HepG2 (cell line): ENCODE results near the gene HHIPL2. TPM values are rescaled to one million over a fixed set of nuclear protein-coding genes. Genes with fewer than 3 reads are reported as not detected.

Experiments
- ATAC-seq: fragments of 200-7000 bp; cut with Tn5 transposase; 3 replicates; pipeline ENCODE4 v1.9.1; 2020; ENCODE audit warnings: mild to moderate bottlenecking, moderate library complexity
- BruUV-seq: library from RNA; stranded (reverse); fragments of 400-500 nt; replicated peaks from 2 replicates; lab custom pipeline; 2021; lab: Mats Ljungman, UMichigan
- CTCF ChIA-PET: fragments of 300-600 bp; formaldehyde crosslinking; extraction: SDS; loops from one replicate; lab custom pipeline; 2021; ENCODE audit warnings: low total read pairs, inconsistent platforms, low intra/inter-chr PET ratio; lab: Yijun Ruan, JAX
- POLR2A ChIA-PET: fragments of 350-600 bp; sonication (Branson Sonifier 250); formaldehyde crosslinking; loops from one replicate; lab custom pipeline; 2020; ENCODE audit warnings: antibody characterized with exemption, inconsistent platforms; lab: Yijun Ruan, JAX
- DNase-seq: peaks from one replicate; pipeline ENCODE4 v3.0.0-alpha.2; 2015; ENCODE audit warnings: low spot score
- FAIRE-seq: peaks from 3 replicates; lab custom pipeline; 2011; peaks lifted over from hg19 to GRCh38; lab: Jason Lieb, UNC
- H2AFZ ChIP-seq: one replicate; pipeline ENCODE4 v1.6.1; 2011; ENCODE audit warnings: low read length, inconsistent platforms
- H3K27ac ChIP-seq: fragments of 300-600 bp; 3 replicates; pipeline ENCODE4 v1.8.0; 2011; ENCODE audit warnings: mixed run types, mild to moderate bottlenecking, mixed read lengths, low read length, inconsistent platforms; ENCODE audit not compliant: insufficient read depth; ENCODE audit errors: extremely low read length
- H3K27me3 ChIP-seq, 2 experiments: fragments of 200-600 bp in 1 of 2; 2 replicates in 1 of 2; 3 replicates in 1 of 2; pipeline versions ENCODE4 v1.6.0 to v1.8.0; 2011; ENCODE audit warnings: low read length in 2 of 2, mild to moderate bottlenecking in 2 of 2, moderate library complexity in 2 of 2, inconsistent platforms in 1 of 2; ENCODE audit not compliant: insufficient read depth in 2 of 2, control insufficient read depth in 1 of 2
- H3K36me3 ChIP-seq, 2 experiments: fragments of 200-600 bp in 1 of 2; replicated peaks in 1 of 2; 2 replicates in 1 of 2; 3 replicates in 1 of 2; pipeline versions ENCODE4 v1.5.1 to v1.8.0; 2011; ENCODE audit warnings: low read length in 2 of 2, inconsistent platforms in 1 of 2; ENCODE audit not compliant: insufficient read depth in 2 of 2, control insufficient read depth in 1 of 2
- H3K4me1 ChIP-seq: 2 replicates; pipeline ENCODE4 v1.5.1; 2012; ENCODE audit warnings: low read length, inconsistent platforms; ENCODE audit not compliant: insufficient read depth
- H3K4me2 ChIP-seq: 2 replicates; pipeline ENCODE4 v1.6.0; 2011; ENCODE audit warnings: low read depth, low read length, inconsistent platforms
- H3K4me3 ChIP-seq, 3 experiments: fragments of 200-600 bp in 1 of 3; sonication (generic), shearing (Covaris generic) in 1 of 3; replicated peaks in 1 of 3; 2 replicates each; pipeline ENCODE4 v1.5.1; 2011 to 2016; ENCODE audit warnings: low read length in 3 of 3, inconsistent platforms in 2 of 3, low read depth in 2 of 3, mild to moderate bottlenecking in 2 of 3, control low read depth in 1 of 3, mixed read lengths in 1 of 3; ENCODE audit not compliant: insufficient read depth in 1 of 3
- H3K79me2 ChIP-seq: one replicate; pipeline ENCODE4 v1.6.1; 2011; ENCODE audit warnings: low read length, inconsistent platforms; ENCODE audit not compliant: insufficient read depth
- H3K9ac ChIP-seq: 2 replicates; pipeline ENCODE4 v1.6.0; 2011; ENCODE audit warnings: mild to moderate bottlenecking, low read depth, low read length, inconsistent platforms; ENCODE audit not compliant: insufficient read depth
- H3K9me3 ChIP-seq: 2 replicates; pipeline ENCODE4 v1.5.1; 2012; ENCODE audit warnings: mild to moderate bottlenecking, low read length
- H4K20me1 ChIP-seq: 2 replicates; pipeline ENCODE4 v1.6.0; 2011; ENCODE audit warnings: inconsistent platforms, mild to moderate bottlenecking, low read length, moderate library complexity; ENCODE audit not compliant: insufficient read depth
- CHCHD3 ChIP-seq: sonication (generic); formaldehyde crosslinking; IDR thresholded peaks from 2 replicates; pipeline ENCODE4 v1.8.0; 2022; ENCODE audit warnings: mild to moderate bottlenecking, missing genetic modification reagents, moderate library complexity
- FOXA3 ChIP-seq: IDR thresholded peaks from 2 replicates; pipeline ENCODE4 v1.6.1; 2016; ENCODE audit warnings: missing genetic modification reagents, missing compliant biosample characterization
- HNRNPK ChIP-seq: fragments of 200-400 bp; formaldehyde crosslinking; IDR thresholded peaks from 2 replicates; pipeline ENCODE4 v1.6.1; 2018; ENCODE audit warnings: low read length, low read depth, moderate library complexity, mild to moderate bottlenecking; ENCODE audit not compliant: poor library complexity, severe bottlenecking
- ISL2 ChIP-seq: sonication (generic); formaldehyde crosslinking; IDR thresholded peaks from 2 replicates; pipeline ENCODE4 v1.5.0; 2020; ENCODE audit warnings: missing genetic modification reagents
- MEF2D ChIP-seq: sonication (generic); formaldehyde crosslinking; IDR thresholded peaks from 2 replicates; pipeline ENCODE4 v1.5.1; 2020; ENCODE audit warnings: mild to moderate bottlenecking, missing genetic modification reagents
- ZBTB1 ChIP-seq: sonication (generic); formaldehyde crosslinking; IDR thresholded peaks from 2 replicates; pipeline ENCODE4 v1.4.0; 2020; ENCODE audit warnings: missing genetic modification reagents, borderline replicate concordance
- ZNF207 ChIP-seq: fragments of 450-650 bp; IDR thresholded peaks from 2 replicates; pipeline ENCODE4 v1.6.1; 2016; ENCODE audit warnings: antibody characterized with exemption, borderline replicate concordance
- ZNF564 ChIP-seq: sonication (generic); formaldehyde crosslinking; IDR thresholded peaks from 2 replicates; pipeline ENCODE4 v1.8.1; 2023; ENCODE audit warnings: mild to moderate bottlenecking, missing genetic modification reagents
- WGBS: methylation state at CpG from one replicate; pipeline ENCODE4 v1.1.6; 2017; ENCODE audit warnings: low lambda C conversion rate; 5-methylcytosine and 5-hydroxymethylcytosine counted together
- in situ Hi-C: cut with HindIII; loops from 2 replicates; pipeline ENCODE4 v1.10.0; 2017; ENCODE audit warnings: low pct_unique_long_range_greater_than_20kb; ENCODE audit not compliant: extremely low pct_ligation_motif_present
- intact Hi-C: fragments of 100-400 bp; cut with micrococcal nuclease; formaldehyde crosslinking; loops from one replicate; pipeline ENCODE4 v1.10.0; 2022; ENCODE audit not compliant: unreplicated experiment
- polyA plus RNA-seq, 8 experiments: library from polyadenylated mRNA; depleted of rRNA in 3 of 8; stranded (reverse) in 7 of 8; unstranded in 1 of 8; fragments of >200 nt; fragmentation: Illumina TruSeq in 4 of 8; extraction: Trizol in 4 of 8; gene quantifications; 2 replicates each; pipeline versions ENCODE4 v1.2.1 to v1.2.3, GENCODE V29; 2011 to 2016; ENCODE audit warnings: low read depth in 4 of 8, missing spikeins in 1 of 8, mixed read lengths in 1 of 8; ENCODE audit not compliant: insufficient read depth in 1 of 8
- total RNA-seq, 5 experiments: library from RNA; depleted of rRNA; stranded (reverse); fragments of >200 nt; fragmentation: Illumina TruSeq; extraction: Trizol; gene quantifications; 2 replicates each; pipeline ENCODE4 v1.2.3, GENCODE V29; 2016; ENCODE audit warnings: low read depth in 1 of 5
- TF ChIP-seq, protein P1 (sequence below): sonication (generic); formaldehyde crosslinking; IDR thresholded peaks from 2 replicates; pipeline ENCODE4 v1.4.0; 2020; ENCODE audit warnings: mild to moderate bottlenecking, low read depth, missing genetic modification reagents
- TF ChIP-seq, protein P2 (sequence below): IDR thresholded peaks from 2 replicates; pipeline ENCODE4 v1.6.1; 2016; ENCODE audit warnings: mild to moderate bottlenecking

HHIPL2 gene
- total and polyA plus RNA-seq, 2 of the 13 experiments (the other 11 are each of a cell fraction or from before 2014, with no cell fraction given) = 0.53 to 1.3 TPM

DNA sequence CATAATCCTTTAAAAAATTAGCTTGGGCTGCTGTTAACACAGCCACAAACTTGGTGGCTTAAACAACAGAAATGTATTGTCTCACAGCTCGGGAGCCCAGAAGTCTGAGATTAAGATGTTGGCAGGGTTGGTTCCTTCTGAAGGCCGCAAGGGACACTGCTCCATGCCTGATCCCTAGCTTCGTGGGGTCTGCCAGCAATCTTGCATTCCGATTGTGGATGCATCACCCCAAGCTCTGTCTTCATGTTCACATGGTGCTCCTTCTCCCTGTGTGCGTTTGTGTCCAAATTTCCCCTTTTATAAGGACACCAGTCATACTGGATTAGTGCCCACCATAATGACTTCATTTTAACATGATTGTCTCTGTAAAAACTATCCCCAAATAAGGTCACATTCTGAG, 5.0 kb upstream of the HHIPL2 start:
- H3K36me3 ChIP-seq = peaks cover 0 to 11% of the 10 kb centered on the region in 2 experiments; a peak in 1 of 5 replicates
- ChIA-PET POLR2A (no interaction called here), CTCF (no interaction called here)
- in situ Hi-C loops = no loop called here
- no TSS peak for BruUV-seq
- ATAC-seq = no peak
- DNase-seq = no peak
- H3K27me3 ChIP-seq = no peaks in the 10 kb centered on the region
- no peak overlapping the region for H3K4me3 ChIP-seq
- no peaks in the 10 kb centered on the region for H3K79me2 ChIP-seq
- no peak overlapping the region for H2AFZ ChIP-seq
- H4K20me1 ChIP-seq = no peaks in the 10 kb centered on the region
- TF ChIP-seq ZBTB1 (CRISPR knock-in tag) = no peak
- TF ChIP-seq, protein P1, sequence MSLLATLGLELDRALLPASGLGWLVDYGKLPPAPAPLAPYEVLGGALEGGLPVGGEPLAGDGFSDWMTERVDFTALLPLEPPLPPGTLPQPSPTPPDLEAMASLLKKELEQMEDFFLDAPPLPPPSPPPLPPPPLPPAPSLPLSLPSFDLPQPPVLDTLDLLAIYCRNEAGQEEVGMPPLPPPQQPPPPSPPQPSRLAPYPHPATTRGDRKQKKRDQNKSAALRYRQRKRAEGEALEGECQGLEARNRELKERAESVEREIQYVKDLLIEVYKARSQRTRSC = no peak
- TF ChIP-seq HNRNPK = no peak
- TF ChIP-seq FOXA3 (CRISPR knock-in tag) = no peak
- TF ChIP-seq ZNF564 (CRISPR knock-in tag) = no peak
- no peak for TF ChIP-seq ISL2 (CRISPR knock-in tag)
- TF ChIP-seq CHCHD3 = no peak
- no peak for TF ChIP-seq MEF2D (CRISPR knock-in tag)
- TF ChIP-seq, protein P2, sequence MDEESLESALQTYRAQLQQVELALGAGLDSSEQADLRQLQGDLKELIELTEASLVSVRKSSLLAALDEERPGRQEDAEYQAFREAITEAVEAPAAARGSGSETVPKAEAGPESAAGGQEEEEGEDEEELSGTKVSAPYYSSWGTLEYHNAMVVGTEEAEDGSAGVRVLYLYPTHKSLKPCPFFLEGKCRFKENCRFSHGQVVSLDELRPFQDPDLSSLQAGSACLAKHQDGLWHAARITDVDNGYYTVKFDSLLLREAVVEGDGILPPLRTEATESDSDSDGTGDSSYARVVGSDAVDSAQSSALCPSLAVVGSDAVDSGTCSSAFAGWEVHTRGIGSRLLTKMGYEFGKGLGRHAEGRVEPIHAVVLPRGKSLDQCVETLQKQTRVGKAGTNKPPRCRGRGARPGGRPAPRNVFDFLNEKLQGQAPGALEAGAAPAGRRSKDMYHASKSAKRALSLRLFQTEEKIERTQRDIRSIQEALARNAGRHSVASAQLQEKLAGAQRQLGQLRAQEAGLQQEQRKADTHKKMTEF (CRISPR knock-in tag) = no peak
- TF ChIP-seq ZNF207 = no peak
- H3K27ac ChIP-seq = no peak overlapping the region
- no peak overlapping the region for H3K4me2 ChIP-seq
- intact Hi-C loops = no loop called here
- 80% methylated on average over 3 of the region's 5 CpGs for WGBS
- no peaks in the 10 kb centered on the region for H3K9me3 ChIP-seq
- H3K4me1 ChIP-seq = peaks cover 29% of the 10 kb centered on the region
- FAIRE-seq = no peak
- H3K9ac ChIP-seq = no peak overlapping the region
